ENCODE results near the gene DIAPH3.

The DIAPH3 gene

GRCh38 chr13:59962343-59962742 lies 201.4 kb downstream of the DIAPH3 start:
- no peak for FAIRE-seq
- no peak for TF ChIP-seq CTCF (IDR thresholded peaks at IDR 0.05; ENCODE audit: insufficient read depth, missing control alignments)
- no peak for DNase-seq (ENCODE audit: insufficient read length, low spot score)

DNA sequence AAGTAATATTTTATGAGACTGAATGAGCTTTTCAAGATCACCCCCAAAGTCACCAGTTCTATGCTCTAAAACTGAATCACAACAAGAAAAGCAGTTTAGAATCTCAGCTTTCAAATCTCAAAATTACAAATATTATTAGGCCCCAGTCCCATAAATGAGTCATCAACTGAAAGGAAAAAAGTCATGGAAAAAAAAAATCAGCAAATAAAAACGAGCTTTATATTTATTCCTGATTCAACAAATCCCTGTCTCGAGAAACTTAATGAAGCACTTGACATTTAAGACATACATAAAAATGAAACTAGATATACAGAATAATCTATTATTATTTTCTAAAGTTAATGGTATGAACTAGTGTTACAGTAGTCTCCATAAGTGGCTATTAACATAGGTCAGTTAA lies 203.0 kb downstream of the DIAPH3 start:
- DNase-seq (ENCODE audit: insufficient read length, low spot score), result no peak
- no peak for FAIRE-seq
- no peak for TF ChIP-seq CTCF (IDR thresholded peaks at IDR 0.05; ENCODE audit: insufficient read depth, missing control alignments)

- no peak for TF ChIP-seq CTCF (IDR thresholded peaks at IDR 0.05; ENCODE audit: insufficient read depth, missing control alignments)
- FAIRE-seq, result no peak
Observed at GRCh38 chr13:59957438-59957837, 206.3 kb downstream of the DIAPH3 start.

GRCh38 chr13:59954601-59955000 lies 209.1 kb downstream of the DIAPH3 start:
- TF ChIP-seq CTCF (IDR thresholded peaks at IDR 0.05; ENCODE audit: insufficient read depth, missing control alignments), result no peak
- no peak for DNase-seq (ENCODE audit: insufficient read length, low spot score)
- no peak for FAIRE-seq

More at GRCh38 chr13:59957438-59957837, 206.3 kb downstream of the DIAPH3 start:
- DNase-seq (ENCODE audit: insufficient read length, low spot score), result no peak

DNA sequence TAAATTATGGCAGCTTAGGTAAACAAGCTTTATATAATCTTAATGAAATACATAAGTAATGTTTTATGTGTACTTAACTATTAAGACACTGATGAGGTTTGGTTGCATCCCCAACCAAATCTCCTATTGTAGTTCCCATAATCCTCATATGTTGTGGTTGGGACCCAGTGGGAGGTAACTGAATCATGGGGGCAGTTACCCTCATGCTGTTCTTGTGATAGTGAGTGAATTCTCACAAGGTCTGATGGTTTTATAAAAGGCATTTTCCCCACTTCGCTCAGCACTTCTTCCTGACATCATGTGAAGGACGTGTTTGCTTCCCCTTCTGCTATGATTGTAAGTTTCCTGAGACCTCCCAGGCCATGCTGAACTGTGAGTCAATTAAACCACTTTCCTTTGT lies 212.7 kb downstream of the DIAPH3 start:
- no peak for TF ChIP-seq CTCF (IDR thresholded peaks at IDR 0.05; ENCODE audit: insufficient read depth, missing control alignments)
- DNase-seq (ENCODE audit: insufficient read length, low spot score) (no peak), FAIRE-seq (no peak)

- no peak for FAIRE-seq
- no peak for DNase-seq (ENCODE audit: insufficient read length, low spot score)
- no peak for TF ChIP-seq CTCF (IDR thresholded peaks at IDR 0.05; ENCODE audit: insufficient read depth, missing control alignments)
Observed at GRCh38 chr13:59950266-59950665, 213.5 kb downstream of the DIAPH3 start.

DNA sequence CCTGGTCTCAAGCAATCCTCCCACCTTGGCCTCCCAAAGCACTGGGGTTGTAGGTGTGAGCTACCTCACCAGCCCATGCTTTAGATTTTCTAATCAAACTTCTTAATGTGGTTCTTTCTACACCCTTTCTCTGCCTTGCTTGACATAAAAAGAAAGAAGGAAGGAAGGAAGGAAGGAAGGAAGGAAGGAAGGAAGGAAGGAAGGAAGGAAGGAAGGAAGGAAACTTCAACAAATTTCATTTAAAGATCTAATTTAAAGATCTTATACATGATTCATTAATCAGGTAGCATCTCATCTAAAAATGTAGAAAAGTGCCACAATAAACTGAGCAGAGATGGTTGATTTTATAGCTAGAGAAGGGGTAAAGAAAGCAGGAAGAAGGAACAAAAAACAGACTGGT lies 215.0 kb downstream of the DIAPH3 start:
- FAIRE-seq, result no peak
- no peak for DNase-seq (ENCODE audit: insufficient read length, low spot score)
- no peak for TF ChIP-seq CTCF (IDR thresholded peaks at IDR 0.05; ENCODE audit: insufficient read depth, missing control alignments)
